ENCODE data around the gene TEK. TPM values are rescaled to one million over a fixed set of nuclear protein-coding genes. Genes with fewer than 3 reads are reported as not detected.

Gene TEK
- total and polyA plus RNA-seq, 2 experiments from 2014 or later: 1.9 to 9.4 TPM

- ATAC-seq (no peak), DNase-seq (ENCODE audit: low spot score) (no peak)
- no peak for TF ChIP-seq CTCF (conservative IDR thresholded peaks at IDR 0.05; ENCODE audit: low read depth in 2 of 2)
- no peak for TF ChIP-seq ZNF462 (CRISPR knock-in tag; IDR thresholded peaks at IDR 0.05)
- no peak for TF ChIP-seq EZH2phosphoT487 (IDR thresholded peaks at IDR 0.05; ENCODE audit: unreplicated experiment)
- TF ChIP-seq REST (IDR thresholded peaks at IDR 0.05; ENCODE audit: unreplicated experiment): no peak
- TF ChIP-seq ZNF114 (CRISPR knock-in tag; IDR thresholded peaks at IDR 0.05): no peak
- no peak for TF ChIP-seq STAT1 (IDR thresholded peaks at IDR 0.05; ENCODE audit: unreplicated experiment)
- no peak for TF ChIP-seq ZNF331 (CRISPR knock-in tag; IDR thresholded peaks at IDR 0.05; ENCODE audit: low read depth)
- no peak for TF ChIP-seq JUNB (IDR thresholded peaks at IDR 0.05; ENCODE audit: unreplicated experiment)
- no peak for TF ChIP-seq POLR2AphosphoS5 (IDR thresholded peaks at IDR 0.05; ENCODE audit: low read depth)
- TF ChIP-seq ETS1 (IDR thresholded peaks at IDR 0.05): no peak
- TF ChIP-seq EZH2 (IDR thresholded peaks at IDR 0.05; ENCODE audit: low read depth, unreplicated experiment): no peak
- TF ChIP-seq NANOG (IDR thresholded peaks at IDR 0.05; ENCODE audit: borderline replicate concordance): no peak
- no peak for TF ChIP-seq CREB1 (CRISPR knock-in tag; IDR thresholded peaks at IDR 0.05; ENCODE audit: low read depth)
- Mint-ChIP-seq H3K4me3 (no peak overlapping the region), H3K9me3 (no peaks in the 10 kb centered on the region), H3K27me3 (ENCODE audit: insufficient read depth, low read depth, poor library complexity) (no peaks in the 10 kb centered on the region), H3K4me1 (no peaks in the 10 kb centered on the region), H3K27ac (no peak overlapping the region), H3K36me3 (ENCODE audit: low read depth) (no peaks in the 10 kb centered on the region)
- no peaks in the 10 kb centered on the region for H4K20me1 ChIP-seq (replicated peaks; ENCODE audit: insufficient read depth)
- H3K4me2 ChIP-seq: no peak overlapping the region
- no peaks in the 10 kb centered on the region for H3K4me1 ChIP-seq (ENCODE audit: insufficient read depth)
- no peaks in the 10 kb centered on the region for H3K27me3 ChIP-seq (ENCODE audit: insufficient read depth)
- no peaks in the 10 kb centered on the region for H3K9me2 ChIP-seq (ENCODE audit: insufficient read depth)
- H2AFZ ChIP-seq: no peak overlapping the region
- no peak overlapping the region for H3K27ac ChIP-seq (ENCODE audit: low read depth)
- H3K79me2 ChIP-seq (replicated peaks; ENCODE audit: insufficient read depth): no peaks in the 10 kb centered on the region
- H3K36me3 ChIP-seq (ENCODE audit: insufficient read depth): no peaks in the 10 kb centered on the region
- H3K4me3 ChIP-seq: no peak overlapping the region
- no peaks in the 10 kb centered on the region for H3F3A ChIP-seq (replicated peaks; ENCODE audit: low read depth)
These were observed 49.1 kb upstream of the TEK start for GRCh38 chr9:27059907-27060306.

Measured in GM23338 (cell line).